Head of caudate nucleus (tissue), 42 donors: ENCODE measurements around the gene FAM171A1.

ENCODE experiments used
- DNase-seq, 42 donors: peaks; one replicate each; pipeline versions ENCODE4 v3.0.0 to v3.0.0-alpha.2; 2020 to 2021; ENCODE audit warnings: mixed read lengths in 7 of 42
- intact Hi-C: fragments of 100-400 bp; cut with DNase I; formaldehyde crosslinking; loops from one replicate; pipeline ENCODE4 v1.15.0; 2022

FAM171A1 gene

DNA sequence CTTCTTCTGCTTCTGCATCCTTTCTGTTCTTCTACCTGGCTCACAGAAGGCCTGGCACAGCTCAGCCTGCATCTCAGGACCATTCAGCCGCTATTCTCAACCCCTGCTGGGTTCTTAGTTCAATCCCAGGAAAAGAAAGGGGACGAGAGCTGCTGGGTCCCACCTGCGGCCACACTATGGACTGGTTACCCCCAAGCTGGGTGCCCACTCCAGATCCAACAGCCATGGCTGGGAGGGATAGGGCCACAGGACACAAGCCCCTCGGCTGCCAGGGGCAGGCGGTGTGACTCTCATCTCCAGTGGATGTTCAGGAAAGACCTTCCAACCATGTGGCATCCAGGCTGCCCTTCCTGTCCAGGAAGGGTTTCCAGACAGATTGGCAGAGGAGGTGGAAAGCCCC, 105.0 kb downstream of the FAM171A1 start:
- intact Hi-C loops = no loop called here
- DNase-seq = peak in 2 of 42 donors; percentile 6 to 9

DNA sequence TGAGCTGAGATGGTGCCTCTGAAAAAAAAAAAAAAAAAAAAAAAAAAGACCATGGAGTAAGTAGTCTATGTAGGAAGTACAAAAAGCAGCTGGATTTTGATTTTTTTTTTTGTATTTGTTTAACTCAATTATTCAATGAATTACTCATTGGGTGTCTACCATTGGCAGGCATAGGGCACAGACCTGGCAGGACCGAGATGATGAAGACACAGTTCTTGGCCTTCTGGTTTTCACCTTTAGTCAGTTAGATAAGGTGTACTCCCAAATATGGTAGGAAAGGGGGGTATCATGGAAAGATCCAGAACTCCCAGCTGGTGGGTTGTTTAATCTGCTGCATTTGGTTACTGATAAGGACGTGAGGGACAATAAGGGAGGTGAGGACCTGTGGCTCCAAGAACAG, 105.5 kb downstream of the FAM171A1 start:
- intact Hi-C loops = no loop called here
- DNase-seq = peak in 1 of 42 donors; percentile 35

DNA sequence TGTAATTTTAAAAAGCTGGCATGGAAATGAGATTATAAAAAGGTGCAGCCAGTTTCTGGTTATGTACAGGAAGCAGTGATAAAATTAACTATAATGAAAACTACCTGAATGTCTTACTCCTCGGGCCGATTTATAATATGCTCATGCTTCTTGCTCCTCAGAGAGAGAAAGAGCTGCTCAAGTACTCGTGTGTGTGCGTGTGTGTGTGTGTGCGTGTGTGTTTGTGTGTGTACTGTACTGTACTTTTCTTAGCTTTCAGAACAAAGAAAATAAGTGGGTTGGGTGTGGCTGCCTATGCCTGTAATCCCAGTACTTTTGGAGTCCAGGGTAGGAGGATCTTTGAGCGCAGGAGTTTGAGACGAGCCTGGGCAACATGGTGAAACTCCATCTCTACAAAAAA, 106.0 kb downstream of the FAM171A1 start:
- intact Hi-C loops = no loop called here
- DNase-seq = peak in 1 of 42 donors; percentile 18

DNA sequence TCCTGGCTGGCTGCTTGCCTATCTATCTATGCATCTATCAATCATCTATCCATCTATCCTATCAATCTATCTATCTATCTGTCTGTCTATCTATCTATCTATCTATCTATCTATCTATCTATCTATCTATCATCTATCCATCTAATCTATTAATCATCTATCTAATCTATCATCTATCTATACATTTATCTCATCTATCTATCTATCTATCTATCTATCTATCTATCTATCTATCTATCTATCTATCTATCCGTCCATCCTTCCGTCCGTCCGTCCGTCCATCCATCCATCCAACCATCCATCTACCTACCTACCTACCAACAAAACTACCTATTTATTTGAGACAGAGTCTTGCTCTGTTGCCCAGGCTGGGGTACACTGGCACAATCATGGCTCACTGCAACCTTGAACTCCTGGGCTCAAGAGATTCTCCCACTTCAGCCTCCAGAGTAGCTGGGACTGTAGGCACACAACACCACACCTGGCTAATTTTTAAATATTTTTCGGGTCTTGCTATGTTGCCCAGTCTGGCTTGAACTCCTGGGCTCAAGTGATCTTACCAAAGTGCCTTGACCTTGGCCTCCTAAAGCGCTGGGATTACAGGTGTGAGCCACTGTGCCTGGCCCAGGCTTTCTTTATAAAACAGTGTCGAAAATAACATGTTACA, 107.3 kb downstream of the FAM171A1 start:
- intact Hi-C loops = no loop called here
- DNase-seq = no peak

DNA sequence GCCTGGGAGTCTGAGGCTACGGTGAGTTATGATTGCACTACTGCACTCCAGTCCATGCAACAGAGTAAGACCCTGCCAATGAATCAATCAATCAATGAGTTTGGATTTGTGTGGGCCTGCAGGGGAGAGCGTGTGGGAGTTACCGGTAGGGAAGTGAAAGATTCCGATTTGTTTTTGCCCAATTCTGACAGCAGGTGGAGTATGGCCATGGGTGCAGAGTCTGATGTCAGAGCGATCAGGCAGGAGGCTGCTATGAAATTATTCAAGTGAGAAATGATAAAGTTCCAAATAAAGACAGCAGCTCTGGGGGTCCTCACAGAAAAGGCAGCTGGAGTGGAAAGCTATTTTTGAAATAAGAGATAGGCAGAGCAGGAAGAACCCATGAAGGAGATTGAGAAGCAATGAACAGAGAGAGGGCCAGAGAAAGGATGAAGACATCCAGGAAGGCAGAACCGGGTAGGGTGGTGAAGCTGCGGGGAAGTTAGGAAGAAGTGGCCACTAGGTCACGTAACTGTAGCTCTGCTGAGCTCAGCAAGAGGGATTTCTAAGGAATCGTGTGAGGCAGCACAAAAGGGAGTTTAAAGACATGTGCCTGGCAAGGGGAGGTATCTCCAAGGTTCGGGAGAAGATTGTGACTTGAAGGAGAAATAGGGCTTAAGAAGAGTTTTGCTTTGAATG, 108.9 kb downstream of the FAM171A1 start:
- peak in 24 of 42 donors; percentile 32 to 81 (median 58) for DNase-seq
- intact Hi-C loops = no loop called here

DNA sequence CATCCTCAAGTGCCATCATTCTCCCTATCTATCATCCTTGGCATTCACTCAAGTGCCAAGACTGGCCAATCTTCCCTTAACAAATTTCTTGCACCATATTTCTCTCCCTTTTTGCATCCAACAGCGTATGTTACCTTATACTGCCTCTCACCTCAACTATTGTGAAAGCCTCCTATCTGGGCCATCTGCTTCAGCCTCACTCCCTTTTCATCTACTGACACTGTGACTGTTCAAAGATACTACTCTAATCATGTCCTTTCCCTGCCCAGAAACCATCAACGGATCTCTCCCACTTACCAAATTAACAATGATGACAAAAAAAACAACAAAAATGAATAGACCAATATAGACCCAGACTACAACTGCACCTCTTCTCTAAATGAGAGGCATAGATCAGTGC, 112.0 kb downstream of the FAM171A1 start:
- intact Hi-C loops = loop anchor here (5.0 kb wide), 1 partner anchor 113 kb away; the partner anchor contains the start of gene FAM171A1
- DNase-seq = peak in 1 of 42 donors; percentile 10

DNA sequence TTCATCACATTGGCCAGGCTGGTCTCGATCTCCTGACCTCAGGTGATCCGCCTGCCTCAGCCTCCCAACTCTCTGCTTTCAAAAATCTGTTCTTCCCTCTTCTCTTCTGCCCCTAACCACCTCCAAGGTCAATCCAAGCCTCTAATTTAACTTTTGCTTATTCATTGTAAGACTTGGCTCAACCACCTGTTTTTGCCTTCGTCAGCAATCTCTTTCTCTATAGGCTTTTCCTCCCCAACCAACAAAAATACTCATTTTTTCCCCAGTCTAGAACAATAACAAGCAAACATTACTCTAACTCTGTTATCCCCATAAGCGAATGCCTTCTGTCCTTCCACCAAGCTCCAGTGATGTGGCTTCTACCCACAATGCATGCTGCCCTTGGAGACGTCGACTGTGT, 112.8 kb downstream of the FAM171A1 start:
- intact Hi-C loops = loop anchor here (5.0 kb wide), 1 partner anchor 114 kb away; the partner anchor contains the start of gene FAM171A1
- DNase-seq = no peak

DNA sequence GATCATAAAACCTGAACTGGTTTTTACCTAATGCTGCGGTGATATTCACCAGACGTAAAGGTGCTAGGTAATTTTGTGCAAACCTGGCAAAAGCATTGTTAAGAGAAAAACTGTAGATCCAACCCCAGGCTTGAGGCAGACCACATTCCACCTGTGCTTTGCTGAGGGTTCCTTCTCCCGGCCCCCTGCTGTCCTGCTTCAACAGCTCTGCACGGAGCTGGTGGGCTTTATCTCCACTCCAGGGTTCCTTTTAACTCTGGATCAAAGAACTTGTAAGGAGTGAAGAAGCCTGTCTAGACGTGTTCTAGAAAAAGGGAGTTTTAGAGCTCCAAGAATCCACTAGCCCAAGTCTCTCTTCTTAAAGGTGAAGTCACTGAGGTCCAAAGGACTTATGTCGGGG, 115.1 kb downstream of the FAM171A1 start:
- DNase-seq = peak in 3 of 42 donors; percentile 14 to 27 (median 18)
- intact Hi-C loops = loop anchor here (5.0 kb wide), 1 partner anchor 116 kb away; the partner anchor contains the start of gene FAM171A1

DNA sequence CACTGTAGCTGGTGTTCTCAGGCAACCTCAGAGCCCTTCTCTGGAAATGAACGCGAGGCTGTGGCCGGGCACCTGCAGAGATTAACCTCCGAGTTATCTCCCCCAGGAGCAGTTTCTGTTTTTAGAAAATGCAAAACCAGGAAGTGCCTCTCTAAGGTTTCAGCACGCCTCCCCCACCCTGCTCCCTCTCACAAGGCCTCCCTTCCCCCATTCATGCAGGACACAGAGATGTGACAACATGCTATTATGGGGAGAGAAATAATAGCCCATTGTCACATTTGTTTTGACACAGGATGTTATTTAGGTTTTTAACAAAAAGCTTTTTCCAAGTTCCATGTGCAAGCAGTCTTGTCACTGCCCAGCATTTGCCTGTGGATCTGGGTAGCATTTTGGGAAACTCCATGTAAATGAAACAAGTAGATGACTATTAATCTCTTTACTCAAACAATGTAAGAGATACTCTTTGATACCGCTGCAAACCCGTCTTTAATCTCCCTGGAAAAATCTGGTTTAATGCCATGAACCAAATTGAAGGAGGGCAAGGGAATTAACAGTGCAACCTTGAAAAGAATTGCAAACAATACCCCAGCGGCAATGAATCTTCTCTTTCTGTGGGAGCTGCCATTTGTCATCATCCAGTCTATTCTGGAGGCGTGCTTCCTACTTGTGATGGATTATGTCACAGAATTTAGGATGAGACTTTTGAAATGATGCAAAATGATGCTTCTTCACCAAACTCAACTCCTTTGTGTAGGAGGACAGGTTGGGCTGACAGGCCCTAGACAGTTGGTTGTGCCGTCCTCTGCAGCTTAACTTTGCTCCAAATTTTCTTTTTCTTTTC, 116.1 kb downstream of the FAM171A1 start:
- intact Hi-C loops = loop anchor here (5.0 kb wide), 1 partner anchor 117 kb away; the partner anchor contains the start of gene FAM171A1
- DNase-seq = peak in 38 of 42 donors; percentile 31 to 86 (median 64)

DNA sequence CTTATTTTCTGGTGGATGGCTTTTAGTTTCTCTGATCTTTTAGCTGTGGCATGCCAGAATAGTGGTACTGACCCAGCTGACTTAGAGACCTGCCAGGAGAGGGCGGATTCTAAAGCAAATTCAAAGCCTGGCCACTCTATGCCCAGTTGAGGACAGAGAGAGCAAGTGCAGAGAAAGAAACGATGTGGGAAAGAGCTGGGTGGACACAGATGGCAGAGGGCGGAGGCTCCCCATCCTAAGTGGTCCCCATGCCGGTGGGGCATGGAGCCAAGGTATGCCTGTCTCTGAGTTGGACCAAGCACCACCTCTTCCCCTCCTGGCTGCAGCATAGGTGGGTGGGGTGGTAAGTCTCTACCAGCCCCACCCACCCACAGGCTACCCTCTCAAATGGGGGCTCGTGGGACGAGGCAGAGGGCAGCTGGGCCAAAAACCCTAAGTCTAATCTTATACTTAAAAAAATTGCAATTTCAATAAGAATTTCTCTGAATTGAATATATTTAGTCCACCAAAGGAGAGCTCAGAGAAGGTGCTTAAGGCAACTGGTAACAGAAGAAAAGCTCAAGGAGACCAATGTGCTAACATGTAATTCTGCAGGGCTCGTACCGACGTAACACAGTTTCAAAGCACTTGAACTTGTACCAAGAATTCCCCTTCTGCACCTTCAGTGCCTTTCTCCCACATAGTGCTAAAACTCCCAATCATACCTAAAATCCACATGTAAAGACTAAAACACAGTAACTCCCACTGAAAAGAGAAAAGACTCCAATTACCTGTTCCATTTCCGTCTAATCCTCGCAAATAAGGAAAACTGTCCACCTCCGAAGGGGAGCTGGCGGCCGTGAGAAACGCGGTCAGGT, 116.9 kb downstream of the FAM171A1 start:
- DNase-seq = peak in 29 of 42 donors; percentile 18 to 79 (median 49)
- intact Hi-C loops = no loop called here

DNA sequence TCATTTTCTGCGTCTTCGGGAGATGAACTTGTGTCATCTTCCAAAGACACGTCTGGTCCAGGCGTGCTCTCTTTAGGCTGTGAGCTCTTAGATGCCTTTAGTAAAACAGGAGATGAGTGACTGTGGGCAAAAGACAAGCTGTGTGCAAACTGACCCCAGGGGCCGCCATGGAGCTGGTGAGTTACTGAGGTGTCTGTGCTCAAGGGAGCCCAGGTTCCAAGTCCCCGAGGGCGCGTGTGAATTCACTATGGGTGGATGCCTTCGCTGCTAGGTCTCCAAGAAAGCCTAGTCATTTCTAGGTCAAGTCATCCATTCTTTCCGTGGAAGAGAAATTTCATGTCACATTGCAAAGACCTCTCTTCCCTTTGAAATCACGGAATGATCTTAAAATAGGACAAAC, 118.7 kb downstream of the FAM171A1 start:
- intact Hi-C loops = no loop called here
- DNase-seq = peak in 6 of 42 donors; percentile 29 to 54 (median 41)

DNA sequence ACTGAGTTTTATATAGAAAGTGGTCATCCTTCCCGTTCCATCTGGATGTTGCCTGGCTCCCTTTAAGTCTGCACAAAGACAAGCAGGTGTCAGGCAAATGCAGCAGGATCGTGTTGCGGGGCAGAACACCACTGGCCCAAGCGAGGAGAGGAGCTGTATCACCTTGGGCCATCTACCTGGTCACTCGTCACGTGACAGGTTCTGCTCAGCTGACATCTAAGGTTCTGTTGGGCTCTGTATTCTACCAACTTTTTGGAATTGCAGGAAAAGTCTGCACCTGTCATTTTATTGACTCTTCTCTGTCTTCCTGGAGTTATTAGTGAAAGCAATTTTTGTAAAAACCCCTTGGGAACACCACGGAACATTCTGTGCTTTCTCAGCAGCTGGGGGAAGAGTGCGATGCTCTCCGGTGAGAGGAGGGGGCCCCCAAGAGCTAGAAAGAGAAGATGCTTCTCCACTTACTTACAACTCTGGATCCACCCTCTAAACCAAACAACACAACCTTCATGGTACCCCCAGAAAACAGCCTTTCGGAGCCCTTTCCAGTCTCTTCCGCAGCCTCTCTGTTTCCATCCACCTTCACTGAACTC, 119.2 kb downstream of the FAM171A1 start:
- peak in 12 of 42 donors; percentile 19 to 59 (median 44) for DNase-seq
- intact Hi-C loops = no loop called here

DNA sequence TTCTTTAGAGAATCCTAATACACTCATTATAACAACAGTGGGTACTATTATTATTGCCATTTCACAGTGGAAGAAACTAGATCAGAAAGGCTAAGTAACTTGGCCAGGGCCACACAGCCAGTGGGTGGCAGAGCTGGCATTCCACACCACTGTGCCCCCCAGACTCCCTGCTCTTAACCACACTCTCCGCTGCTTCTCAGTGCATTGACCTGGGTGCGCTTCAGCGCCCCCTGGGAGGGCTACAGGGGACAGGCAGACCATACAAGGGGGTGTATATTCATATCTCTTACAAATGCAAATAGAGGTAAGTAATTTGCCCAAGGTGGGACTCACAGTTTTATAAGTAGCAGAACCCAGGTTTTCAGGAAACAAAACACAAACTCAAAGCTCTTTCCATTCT, 125.6 kb downstream of the FAM171A1 start:
- no peak for DNase-seq
- intact Hi-C loops = no loop called here

DNA sequence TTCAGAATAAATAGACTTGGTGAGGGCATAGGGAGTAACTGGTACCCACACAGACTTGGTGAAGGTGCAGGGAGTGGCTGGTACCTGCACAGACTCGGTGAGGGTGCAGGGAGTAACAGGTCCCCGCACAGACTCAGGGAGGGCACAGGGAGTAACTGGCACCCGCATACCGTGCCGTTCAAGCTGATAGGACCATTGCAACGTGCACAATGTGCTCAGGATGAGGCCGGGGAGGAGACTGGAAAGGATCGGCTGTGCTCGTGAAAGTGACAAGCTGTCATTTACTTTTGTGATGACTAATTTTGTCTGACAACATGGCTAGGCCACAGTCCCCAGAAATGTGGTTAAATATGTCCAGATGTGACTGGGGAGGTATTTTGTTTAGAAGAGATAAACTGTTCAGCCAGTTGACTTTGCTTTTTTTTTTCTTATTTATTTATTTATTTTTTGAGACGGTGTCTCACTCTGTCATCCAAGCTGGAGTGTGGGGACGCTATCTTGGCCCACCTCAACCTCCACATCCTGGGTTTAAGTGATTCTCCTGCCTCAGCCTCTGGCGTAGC, 126.4 kb downstream of the FAM171A1 start:
- intact Hi-C loops = no loop called here
- peak in 2 of 42 donors; percentile 21 to 22 for DNase-seq

DNA sequence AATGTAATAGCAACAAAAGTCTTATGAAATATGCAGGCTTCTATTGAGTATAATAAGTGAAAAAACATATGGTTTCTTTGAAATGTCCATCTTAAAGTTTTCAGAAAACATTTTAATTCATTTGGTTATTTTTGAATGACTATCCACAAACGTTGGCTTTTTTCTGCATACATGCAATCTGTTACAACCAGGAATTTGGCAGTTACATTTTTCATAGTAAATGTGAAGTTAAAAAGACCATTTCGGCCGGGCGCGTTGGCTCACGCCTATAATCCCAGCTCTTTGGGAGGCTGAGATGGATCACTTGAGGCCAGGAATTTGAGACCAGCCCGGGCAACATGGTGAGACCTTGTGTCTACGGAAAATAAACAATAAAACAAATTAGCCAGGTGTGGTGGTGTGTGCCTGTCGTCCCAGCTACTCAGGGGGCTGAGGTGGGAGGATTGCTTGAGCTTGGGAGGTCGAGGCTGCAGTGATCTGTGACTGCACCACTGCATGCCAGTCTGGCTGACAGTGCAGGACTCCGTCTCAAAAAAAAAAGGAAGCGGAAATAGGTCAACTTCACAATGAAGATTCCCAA, 128.7 kb downstream of the FAM171A1 start:
- peak in 1 of 42 donors; percentile 9 for DNase-seq
- intact Hi-C loops = no loop called here

DNA sequence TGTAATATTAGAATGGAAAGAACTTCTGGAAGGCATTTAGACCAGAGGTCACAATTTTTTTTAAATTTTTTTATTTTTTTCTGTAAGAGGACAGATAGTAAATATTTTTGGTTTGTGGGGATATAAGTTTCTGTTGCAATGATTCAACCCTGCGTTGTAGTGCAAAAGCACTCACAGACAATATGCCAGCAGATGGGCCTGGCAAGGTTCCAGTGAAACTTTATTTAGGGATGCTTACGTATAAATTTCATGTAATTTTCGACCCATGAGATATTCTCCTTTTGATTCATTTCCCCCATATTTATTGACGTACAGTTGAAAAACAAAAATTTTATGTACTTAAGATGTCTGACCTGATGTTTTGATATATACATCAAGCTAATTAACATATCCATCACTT, 129.8 kb downstream of the FAM171A1 start:
- DNase-seq = peak in 1 of 42 donors; percentile 16
- intact Hi-C loops = no loop called here

DNA sequence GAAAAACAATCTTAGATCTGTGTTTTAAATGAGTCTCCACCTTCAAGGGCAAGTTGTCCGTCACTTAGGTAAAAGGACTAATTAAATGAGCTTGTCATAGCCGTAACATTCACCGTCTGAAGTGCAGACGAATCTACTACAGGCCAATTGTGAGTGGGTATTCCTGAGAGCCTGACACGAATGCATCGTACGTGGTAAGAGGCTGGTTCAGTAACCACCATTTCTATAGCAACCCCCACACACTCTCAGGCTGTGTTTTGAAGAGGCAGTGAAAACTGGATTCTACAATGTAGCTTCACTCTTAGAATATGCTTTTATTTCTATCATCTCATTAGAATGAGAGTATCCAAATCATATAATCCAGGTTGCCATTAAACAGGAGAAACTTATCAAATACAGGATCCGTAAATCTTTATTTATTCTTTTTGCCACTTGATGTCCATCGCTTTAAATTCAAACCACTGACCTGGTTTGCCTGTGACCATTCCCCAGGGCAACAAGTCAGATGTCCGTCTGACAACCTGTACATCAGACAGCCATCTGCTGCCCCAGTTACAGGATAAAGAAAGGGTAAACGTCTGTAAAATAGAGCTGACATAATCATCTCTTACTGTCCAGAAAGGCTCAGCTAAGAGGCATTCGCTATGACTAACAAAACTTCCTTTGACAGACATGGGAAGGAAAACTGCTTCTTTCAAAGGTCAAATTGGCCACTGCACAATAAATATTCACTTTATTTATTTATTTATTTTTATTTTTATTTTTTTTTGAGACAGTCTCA, 132.3 kb downstream of the FAM171A1 start:
- peak in 7 of 42 donors; percentile 26 to 71 (median 43) for DNase-seq
- intact Hi-C loops = no loop called here
